VCaP (cell line): ENCODE measurements around the gene DRD4.

ENCODE experiments used
- H3K27ac ChIP-seq: fragments of 450-650 bp; 2 replicates; pipeline ENCODE4 v1.5.1; 2017
- TF ChIP-seq, protein P1 (sequence below): fragments of 450-650 bp; conservative IDR thresholded peaks from 2 replicates; pipeline ENCODE4 v1.5.1; 2017; ENCODE audit warnings: mild to moderate bottlenecking, moderate library complexity

DRD4 gene

DNA sequence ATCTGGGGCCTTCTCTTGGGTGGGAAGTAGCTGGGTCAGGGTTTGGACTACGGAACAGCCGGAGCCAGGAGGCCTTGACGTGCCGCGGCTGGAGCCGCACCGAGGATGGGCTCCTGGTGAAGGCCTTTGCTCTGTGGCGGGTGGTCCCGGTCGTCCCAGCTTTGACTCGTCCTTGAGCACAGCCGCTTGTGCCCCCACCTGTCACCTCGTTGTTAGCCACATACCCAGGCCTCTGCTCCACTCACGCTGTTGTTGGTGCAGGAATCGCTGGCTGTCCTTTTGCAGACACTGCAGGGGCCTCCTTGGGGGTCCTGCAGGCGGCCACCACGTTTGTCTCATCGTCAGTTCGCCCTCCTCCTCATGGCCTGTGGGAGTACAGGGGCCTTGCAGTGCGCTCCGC, 43.7 kb upstream of the DRD4 start:
- TF ChIP-seq, protein P1, sequence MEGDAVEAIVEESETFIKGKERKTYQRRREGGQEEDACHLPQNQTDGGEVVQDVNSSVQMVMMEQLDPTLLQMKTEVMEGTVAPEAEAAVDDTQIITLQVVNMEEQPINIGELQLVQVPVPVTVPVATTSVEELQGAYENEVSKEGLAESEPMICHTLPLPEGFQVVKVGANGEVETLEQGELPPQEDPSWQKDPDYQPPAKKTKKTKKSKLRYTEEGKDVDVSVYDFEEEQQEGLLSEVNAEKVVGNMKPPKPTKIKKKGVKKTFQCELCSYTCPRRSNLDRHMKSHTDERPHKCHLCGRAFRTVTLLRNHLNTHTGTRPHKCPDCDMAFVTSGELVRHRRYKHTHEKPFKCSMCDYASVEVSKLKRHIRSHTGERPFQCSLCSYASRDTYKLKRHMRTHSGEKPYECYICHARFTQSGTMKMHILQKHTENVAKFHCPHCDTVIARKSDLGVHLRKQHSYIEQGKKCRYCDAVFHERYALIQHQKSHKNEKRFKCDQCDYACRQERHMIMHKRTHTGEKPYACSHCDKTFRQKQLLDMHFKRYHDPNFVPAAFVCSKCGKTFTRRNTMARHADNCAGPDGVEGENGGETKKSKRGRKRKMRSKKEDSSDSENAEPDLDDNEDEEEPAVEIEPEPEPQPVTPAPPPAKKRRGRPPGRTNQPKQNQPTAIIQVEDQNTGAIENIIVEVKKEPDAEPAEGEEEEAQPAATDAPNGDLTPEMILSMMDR = no peak
- no peak overlapping the region for H3K27ac ChIP-seq

DNA sequence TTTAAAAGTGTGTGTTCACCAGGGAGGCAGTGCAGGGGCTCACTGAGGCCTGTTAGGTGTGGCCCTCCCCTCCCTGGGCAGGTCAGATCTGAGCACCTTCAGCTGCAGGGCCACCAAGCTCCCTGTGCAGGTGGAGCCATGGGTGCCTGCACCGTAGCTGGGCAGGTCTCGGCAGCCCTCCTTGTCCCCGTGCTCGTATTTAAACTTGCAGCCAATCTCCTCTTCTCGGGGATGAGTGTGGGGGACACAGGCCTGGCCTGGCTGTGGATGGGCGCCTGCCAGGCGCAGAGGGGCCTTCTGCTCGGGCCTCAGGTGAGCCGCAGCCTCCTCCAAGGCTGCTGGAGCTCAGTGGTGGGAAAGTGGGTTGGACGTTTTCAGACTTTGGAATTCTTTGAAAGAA, 41.7 kb upstream of the DRD4 start:
- TF ChIP-seq, protein P1 = no peak
- H3K27ac ChIP-seq = no peak overlapping the region

DNA sequence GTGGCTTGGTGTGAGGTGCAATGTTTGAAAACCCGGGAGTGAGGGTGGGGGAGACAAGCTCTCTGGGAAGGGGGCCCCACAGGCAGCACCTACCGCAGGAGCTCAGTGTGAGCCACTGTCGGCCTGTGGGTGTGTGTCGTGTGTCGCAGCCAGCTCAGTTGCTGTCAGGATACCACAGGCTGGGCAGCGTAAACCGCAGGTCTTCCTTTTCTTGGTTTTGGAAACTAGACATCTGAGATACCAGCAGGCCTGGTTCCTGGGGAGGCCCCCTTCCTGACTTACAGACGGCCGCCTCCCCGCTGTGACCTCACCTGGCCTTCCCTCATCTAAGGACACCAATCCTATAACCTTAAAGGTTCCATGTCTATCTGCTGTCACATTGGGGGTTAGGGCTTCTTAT, 40.7 kb upstream of the DRD4 start:
- TF ChIP-seq, protein P1 = no peak
- no peak overlapping the region for H3K27ac ChIP-seq

DNA sequence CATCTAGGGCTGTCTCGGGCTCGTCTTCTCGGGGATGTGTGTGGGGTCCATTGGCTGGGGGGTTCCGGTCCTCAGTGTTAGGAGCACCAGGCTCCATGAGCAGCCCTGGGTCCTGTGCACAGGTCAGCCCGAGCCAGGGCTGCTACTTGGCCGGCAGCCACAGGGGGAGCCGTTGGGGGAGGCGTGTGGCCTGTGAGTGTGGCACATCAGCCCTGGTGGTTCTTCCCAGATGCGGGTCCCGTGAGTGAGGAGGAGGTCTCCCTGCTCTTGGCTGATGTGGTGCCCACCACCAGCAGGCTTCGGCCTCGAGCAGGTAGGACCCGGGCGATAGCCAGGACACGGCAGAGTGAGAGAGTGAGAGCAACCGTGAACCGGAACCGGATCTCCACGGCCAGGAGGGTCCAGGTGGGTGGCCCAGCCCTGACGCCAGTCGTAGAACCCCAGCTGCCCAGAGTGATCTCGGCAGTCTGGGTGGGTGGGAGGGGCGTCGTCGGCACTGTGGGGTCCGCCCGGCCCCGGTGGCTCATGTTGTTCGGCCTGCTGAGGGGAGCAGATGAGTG, 39.8 kb upstream of the DRD4 start:
- H3K27ac ChIP-seq = no peak overlapping the region
- TF ChIP-seq, protein P1 = no peak; the same call in 1 of the 2 replicates

DNA sequence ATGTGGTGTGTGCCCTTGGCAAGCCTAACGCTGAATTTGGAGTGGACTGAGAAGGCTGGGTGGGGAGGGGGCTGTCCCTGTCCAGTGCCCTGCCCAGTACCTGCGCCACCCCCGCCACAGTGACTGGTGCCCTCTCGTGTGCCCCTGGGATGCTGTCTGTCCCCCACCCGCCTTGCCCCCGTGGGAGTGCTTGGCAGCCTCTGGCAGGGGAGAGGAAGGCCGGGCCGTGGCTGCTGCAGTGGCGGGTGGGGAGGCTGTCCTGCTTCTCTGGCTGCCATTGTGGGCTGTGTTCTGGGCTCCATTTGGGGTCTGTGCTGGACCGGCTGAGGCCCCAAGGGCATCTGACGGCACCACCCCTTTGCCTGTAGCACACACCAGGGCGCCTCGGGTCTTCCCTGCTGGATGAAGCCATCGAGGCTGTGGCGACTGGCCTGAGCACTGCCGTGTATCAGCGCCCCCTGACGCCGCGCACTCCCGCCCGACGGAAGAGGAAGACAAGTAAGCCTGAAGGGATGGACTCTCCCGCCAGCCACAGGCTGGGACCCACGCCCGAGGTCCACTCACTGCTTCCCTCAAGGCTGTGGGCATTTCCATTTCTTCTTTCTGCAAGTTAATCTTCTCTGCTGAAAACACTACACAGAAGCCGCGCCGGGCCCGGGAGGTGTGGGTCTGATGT, 38.9 kb upstream of the DRD4 start:
- TF ChIP-seq, protein P1 = no peak
- no peak overlapping the region for H3K27ac ChIP-seq

DNA sequence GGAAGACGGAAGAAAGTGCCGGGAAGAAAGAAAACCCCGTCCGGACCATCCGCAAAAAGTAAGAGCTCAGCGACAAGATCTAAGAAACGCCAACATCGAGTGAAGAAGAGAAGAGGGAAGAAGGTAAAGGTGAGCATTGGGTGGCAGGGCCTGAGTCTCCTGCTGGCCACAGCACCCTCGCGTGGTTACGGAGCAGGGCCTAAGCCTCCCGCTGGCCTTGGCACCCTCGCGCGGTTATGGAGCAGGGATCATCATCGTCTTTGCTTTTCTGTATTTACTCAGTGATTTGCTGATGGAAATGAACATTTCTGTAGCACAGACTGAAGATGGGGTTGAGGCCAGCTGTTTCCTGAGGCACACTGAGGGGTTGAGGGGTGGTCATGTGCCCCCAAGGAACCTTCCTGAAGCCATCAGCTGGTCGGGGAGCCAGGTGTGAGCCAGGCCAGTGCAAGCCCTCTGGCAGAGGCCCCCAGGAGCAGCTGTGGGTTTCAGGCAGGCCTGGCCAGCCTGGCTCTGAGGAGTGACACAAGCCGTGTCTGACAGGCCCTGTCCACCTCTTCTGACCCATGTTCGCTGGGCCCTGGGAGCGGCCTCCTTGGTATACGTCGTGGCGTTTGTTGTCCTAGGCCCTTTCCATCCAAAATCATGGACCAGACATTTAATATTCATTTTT, 35.4 kb upstream of the DRD4 start:
- H3K27ac ChIP-seq = no peak overlapping the region
- TF ChIP-seq, protein P1 = no peak

DNA sequence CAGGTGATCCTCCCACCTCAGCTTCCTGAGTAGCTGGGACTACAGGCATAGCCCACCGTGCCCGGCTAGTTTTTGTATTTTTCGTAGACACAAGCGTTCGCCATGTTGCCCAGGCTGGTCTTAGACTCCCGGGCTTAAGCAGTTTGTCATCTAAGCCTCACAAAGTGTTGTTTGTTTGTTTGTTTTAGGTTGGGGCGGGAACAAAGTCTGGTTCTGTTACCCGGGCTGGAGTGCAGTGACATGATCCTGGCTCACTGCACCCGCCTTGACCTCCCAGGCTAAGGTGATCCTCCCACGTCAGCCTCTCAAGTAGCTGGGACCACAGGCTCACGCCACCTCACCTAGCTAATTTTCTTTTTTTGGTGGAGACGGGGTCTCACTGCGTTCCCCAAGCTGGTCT, 33.9 kb upstream of the DRD4 start:
- no peak overlapping the region for H3K27ac ChIP-seq
- TF ChIP-seq, protein P1 = no peak
